CD14-positive monocyte (primary cell): ENCODE results near the gene HOXA1. TPM values are rescaled to one million over a fixed set of nuclear protein-coding genes. Genes with fewer than 3 reads are reported as not detected.

Experiments
- DNase-seq, 3 donors: peaks; one replicate each; pipeline ENCODE4 v3.0.0-alpha.2; 2011 to 2022
- H2AFZ ChIP-seq: 2 replicates; pipeline ENCODE4 v1.6.0; 2012; ENCODE audit warnings: mild to moderate bottlenecking, low read depth, low read length, inconsistent platforms; ENCODE audit not compliant: insufficient read depth, poor library complexity, severe bottlenecking
- H3K27ac ChIP-seq, 2 donors: 1 replicate in 1 of 2; 2 replicates in 1 of 2; pipeline ENCODE4 v1.5.1; 2012 to 2013; ENCODE audit warnings: low read length in 2 of 2, control low read depth in 1 of 2, inconsistent platforms in 1 of 2, low read depth in 1 of 2, mild to moderate bottlenecking in 1 of 2
- H3K27me3 ChIP-seq, 2 donors: one replicate each; pipeline versions ENCODE4 v1.6.0 to v1.6.1; 2011 to 2013; ENCODE audit warnings: low read length in 2 of 2; ENCODE audit not compliant: control insufficient read depth in 2 of 2, insufficient read depth in 2 of 2
- H3K36me3 ChIP-seq, 2 donors: replicated peaks in 1 of 2; 1 replicate in 1 of 2; 2 replicates in 1 of 2; pipeline versions ENCODE4 v1.5.1 to v1.6.1; 2012 to 2013; ENCODE audit warnings: low read length in 2 of 2, control low read depth in 1 of 2, inconsistent platforms in 1 of 2, mild to moderate bottlenecking in 1 of 2; ENCODE audit not compliant: insufficient read depth in 2 of 2, control insufficient read depth in 1 of 2
- H3K4me1 ChIP-seq, 2 donors: 1 replicate in 1 of 2; 2 replicates in 1 of 2; pipeline versions ENCODE4 v1.5.1 to v1.6.1; 2012 to 2013; ENCODE audit warnings: low read length in 2 of 2, control low read depth in 1 of 2, inconsistent platforms in 1 of 2, mild to moderate bottlenecking in 1 of 2, moderate library complexity in 1 of 2; ENCODE audit not compliant: insufficient read depth in 2 of 2, control insufficient read depth in 1 of 2
- H3K4me2 ChIP-seq: replicated peaks from 2 replicates; pipeline ENCODE3; 2012; ENCODE audit warnings: low read length, moderate library complexity, mild to moderate bottlenecking; ENCODE audit not compliant: poor library complexity, severe bottlenecking; ENCODE audit errors: extremely low read depth
- H3K4me3 ChIP-seq, 3 experiments: fragments of 200-600 bp in 1 of 3; sonication (generic) in 1 of 3; replicated peaks in 1 of 3; 1 replicate in 2 of 3; 2 replicates in 1 of 3; pipeline ENCODE4 v1.5.1; 2011 to 2013; ENCODE audit warnings: low read length in 3 of 3, mild to moderate bottlenecking in 3 of 3, control low read depth in 2 of 3, low read depth in 2 of 3, inconsistent platforms in 1 of 3, moderate library complexity in 1 of 3
- H3K79me2 ChIP-seq: 2 replicates; pipeline ENCODE4 v1.6.0; 2012; ENCODE audit warnings: mild to moderate bottlenecking, control low read depth, inconsistent platforms, low read length, moderate library complexity; ENCODE audit not compliant: insufficient read depth
- H3K9ac ChIP-seq: 2 replicates; pipeline ENCODE4 v1.6.0; 2017; ENCODE audit warnings: low read length, mild to moderate bottlenecking; ENCODE audit not compliant: insufficient read depth, poor library complexity, severe bottlenecking
- H3K9me3 ChIP-seq, 2 donors: replicated peaks in 1 of 2; 1 replicate in 1 of 2; 2 replicates in 1 of 2; pipeline versions ENCODE4 v1.5.1 to v1.6.1; 2012 to 2013; ENCODE audit warnings: low read length in 2 of 2, control low read depth in 1 of 2; ENCODE audit not compliant: control insufficient read depth in 1 of 2, insufficient read depth in 1 of 2
- H4K20me1 ChIP-seq: 2 replicates; pipeline ENCODE4 v1.6.0; 2012; ENCODE audit warnings: mild to moderate bottlenecking, low read length, control low read depth, moderate library complexity; ENCODE audit not compliant: insufficient read depth
- H3K27ac Mint-ChIP-seq, 7 donors: one replicate each; pipeline ENCODE4 v1.8.0; 2020; ENCODE audit warnings: mild to moderate bottlenecking in 7 of 7, mixed read lengths in 7 of 7, moderate library complexity in 6 of 7, inconsistent platforms in 2 of 7
- H3K27me3 Mint-ChIP-seq, 3 donors: one replicate each; pipeline ENCODE4 v1.8.0; 2021 to 2022; ENCODE audit warnings: low read depth in 3 of 3, mild to moderate bottlenecking in 3 of 3, mixed read lengths in 3 of 3, moderate library complexity in 3 of 3, inconsistent platforms in 1 of 3
- H3K36me3 Mint-ChIP-seq, 2 donors: one replicate each; pipeline ENCODE4 v1.8.0; 2020; ENCODE audit warnings: mixed read lengths in 2 of 2, inconsistent platforms in 1 of 2, mild to moderate bottlenecking in 1 of 2
- H3K4me1 Mint-ChIP-seq: one replicate; pipeline ENCODE4 v1.8.0; 2020; ENCODE audit warnings: mild to moderate bottlenecking, mixed read lengths
- H3K4me3 Mint-ChIP-seq, 2 donors: one replicate each; pipeline ENCODE4 v1.8.0; 2020; ENCODE audit warnings: mild to moderate bottlenecking in 2 of 2, mixed read lengths in 2 of 2, moderate library complexity in 1 of 2
- H3K9me3 Mint-ChIP-seq, 7 donors: one replicate each; pipeline ENCODE4 v1.8.0; 2020 to 2022; ENCODE audit warnings: mixed read lengths in 7 of 7, mild to moderate bottlenecking in 6 of 7, moderate library complexity in 6 of 7, inconsistent platforms in 2 of 7
- CTCF ChIP-seq: fragments of 200-600 bp; IDR thresholded peaks from one replicate; pipeline ENCODE4 v1.8.0; 2022; ENCODE audit warnings: antibody characterized with exemption, mild to moderate bottlenecking
- WGBS: methylation state at CpG from one replicate; pipeline ENCODE4 v1.1.5; 2013; ENCODE audit warnings: missing lambda C conversion rate; ENCODE audit not compliant: insufficient coverage; 5-methylcytosine and 5-hydroxymethylcytosine counted together
- intact Hi-C, 2 donors: fragments of 100-400 bp; cut with micrococcal nuclease; formaldehyde crosslinking; loops; one replicate each; pipeline versions ENCODE4 v1.15.0 to v1.15.1; 2023
- polyA plus RNA-seq, 3 donors: library from polyadenylated mRNA; depleted of rRNA in 1 of 3; unstranded in 2 of 3; stranded (reverse) in 1 of 3; fragments of 300-500 nt in 2 of 3; fragments of >200 nt in 1 of 3; fragmentation: Illumina TruSeq in 2 of 3; gene quantifications; 1 replicate in 2 of 3; 2 replicates in 1 of 3; pipeline ENCODE4 v1.2.3, GENCODE V29; 2012 to 2021

Gene HOXA1
- polyA plus RNA-seq, 3 donors = 0.11 to 0.37 TPM; not detected in 1

GRCh38 chr7:27139334-27140125 is 43.7 kb upstream of the HOXA1 start:
- no peak overlapping the region for H3K27ac Mint-ChIP-seq
- H3K4me1 ChIP-seq = peaks cover 14 to 23% of the 10 kb centered on the region in 2 donors
- peaks cover 0 to 2% of the 10 kb centered on the region in 2 donors for H3K36me3 Mint-ChIP-seq
- intact Hi-C loops = loop anchor here in 1 of 2 donors (5.0 kb wide), 1 partner anchor 277 kb away; the partner anchor contains the start of gene SKAP2
- peaks cover 12 to 43% of the 10 kb centered on the region in 2 donors for H3K27me3 ChIP-seq
- H3K4me2 ChIP-seq = no peak overlapping the region
- H3K27me3 Mint-ChIP-seq = peaks cover 20 to 46% (median 26%) of the 10 kb centered on the region in 3 donors
- no peaks in the 10 kb centered on the region for H3K36me3 ChIP-seq
- H3K4me1 Mint-ChIP-seq = peaks cover 27% of the 10 kb centered on the region
- 95% methylated on average over 53 of the region's 53 CpGs for WGBS
- no peaks in the 10 kb centered on the region for H3K79me2 ChIP-seq
- peaks cover 4 to 8% of the 10 kb centered on the region in 2 donors for H3K9me3 ChIP-seq
- no peak overlapping the region for H2AFZ ChIP-seq
- DNase-seq = no peak
- no peak for TF ChIP-seq CTCF
- H3K27ac ChIP-seq = no peak overlapping the region
- H3K4me3 Mint-ChIP-seq = no peak overlapping the region
- peaks cover 3 to 22% (median 14%) of the 10 kb centered on the region in 7 donors for H3K9me3 Mint-ChIP-seq
- H3K4me3 ChIP-seq = no peak overlapping the region
- H3K9ac ChIP-seq = no peak overlapping the region
- H4K20me1 ChIP-seq = no peaks in the 10 kb centered on the region

GRCh38 chr7:27138985-27139333 is 43.2 kb upstream of the HOXA1 start:
- no peak for TF ChIP-seq CTCF

More at GRCh38 chr7:27138985-27139333, 43.2 kb upstream of the HOXA1 start:
- Histone ChIP-seq H3K4me2 (no peak overlapping the region), H3K27ac (no peak overlapping the region), H3K27me3 (peaks cover 12 to 37% of the 10 kb centered on the region in 2 donors), H3K9ac (no peak overlapping the region), H3K79me2 (no peaks in the 10 kb centered on the region), H3K9me3 (peaks cover 0 to 3% of the 10 kb centered on the region in 2 donors), H3K4me3 (no peak overlapping the region), H3K4me1 (peaks cover 16 to 28% of the 10 kb centered on the region in 2 donors), H2AFZ (no peak overlapping the region), H4K20me1 (no peaks in the 10 kb centered on the region), H3K36me3 (no peaks in the 10 kb centered on the region)
- Mint-ChIP-seq H3K4me1 (peaks cover 33% of the 10 kb centered on the region), H3K36me3 (peaks cover 0 to 2% of the 10 kb centered on the region in 2 donors), H3K27me3 (peaks cover 17 to 40% (median 20%) of the 10 kb centered on the region in 3 donors), H3K27ac (no peak overlapping the region), H3K4me3 (no peak overlapping the region), H3K9me3 (peaks cover 3 to 16% (median 9%) of the 10 kb centered on the region in 7 donors)
- no peak for DNase-seq
- intact Hi-C loops = no loop called here
- 91% methylated on average over 7 of the region's 11 CpGs for WGBS
